ENCODE results near the gene CDKN2B-AS1.
A peak's percentile ranks its signal among the peaks of the same experiment; 100 is the strongest.

The CDKN2B-AS1 gene

DNA sequence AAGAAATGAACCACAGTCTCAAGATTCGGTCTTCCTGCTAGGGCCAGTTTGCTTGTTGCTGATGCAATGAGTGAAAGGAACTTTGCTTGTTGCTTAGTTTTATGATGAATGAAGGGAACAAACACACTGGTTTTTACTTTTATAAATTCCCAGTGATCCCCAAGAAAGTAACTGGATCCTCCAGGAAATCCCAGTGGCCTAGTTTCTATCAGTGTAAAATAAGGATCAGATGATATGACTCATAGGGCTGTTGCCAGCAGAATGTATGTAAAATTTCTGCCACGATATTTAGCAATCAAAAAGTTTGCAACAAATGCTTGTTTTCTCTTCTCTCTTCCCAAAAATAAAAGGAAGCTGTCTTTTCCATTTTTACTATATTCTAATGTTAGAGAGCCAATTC, 174.7 kb downstream of the CDKN2B-AS1 start:
- Histone ChIP-seq H3K4me1 (ENCODE audit: control insufficient read depth, insufficient read depth, low read length) (no peaks in the 10 kb centered on the region; the same call in 1 of the 2 replicates), H3K27ac (ENCODE audit: extremely low read depth, low read depth, low read length) (no peak overlapping the region), H3K9me3 (ENCODE audit: control insufficient read depth, insufficient read depth, low read depth, low read length) (no peaks in the 10 kb centered on the region), H3K4me3 (ENCODE audit: low read depth, low read length) (no peak overlapping the region), H3K36me3 (ENCODE audit: control insufficient read depth in 2 of 2, insufficient read depth in 1 of 2, low read length in 2 of 2) (no peaks in the 10 kb centered on the region)
- ChIA-PET POLR2A (interaction anchor here (1.0 kb wide), 1 partner anchor 10 kb away, joined by 3 read pairs; no protein-coding TSS in a partner anchor), CTCF (no interaction called here)
- TF ChIP-seq ZXDB (tag by site-specific recombination; IDR thresholded peaks at IDR 0.05) (0 out of 2 replicates have a peak, but pooled peaks have one; percentile 10), ZNF202 (tag by site-specific recombination; IDR thresholded peaks at IDR 0.05; ENCODE audit: borderline replicate concordance) (no peak), ZNF544 (tag by site-specific recombination; IDR thresholded peaks at IDR 0.05) (no peak), ZNF2 (tag by site-specific recombination; IDR thresholded peaks at IDR 0.05) (no peak), MZF1 (tag by site-specific recombination; IDR thresholded peaks at IDR 0.05; ENCODE audit: borderline replicate concordance) (0 out of 2 replicates have a peak, but pooled peaks have one; percentile 32), GLI2 (tag by site-specific recombination; IDR thresholded peaks at IDR 0.05; ENCODE audit: borderline replicate concordance, low read depth) (no peak), KLF16 (tag by site-specific recombination; IDR thresholded peaks at IDR 0.05) (no peak), RBAK (tag by site-specific recombination; IDR thresholded peaks at IDR 0.05) (no peak), SCRT2 (tag by site-specific recombination; IDR thresholded peaks at IDR 0.05) (0 out of 2 replicates have a peak, but pooled peaks have one; percentile 22), ZNF549 (tag by site-specific recombination; IDR thresholded peaks at IDR 0.05) (no peak), ZNF391 (tag by site-specific recombination; IDR thresholded peaks at IDR 0.05; ENCODE audit: borderline replicate concordance, low read depth) (no peak)
- TF ChIP-seq, protein P1, sequence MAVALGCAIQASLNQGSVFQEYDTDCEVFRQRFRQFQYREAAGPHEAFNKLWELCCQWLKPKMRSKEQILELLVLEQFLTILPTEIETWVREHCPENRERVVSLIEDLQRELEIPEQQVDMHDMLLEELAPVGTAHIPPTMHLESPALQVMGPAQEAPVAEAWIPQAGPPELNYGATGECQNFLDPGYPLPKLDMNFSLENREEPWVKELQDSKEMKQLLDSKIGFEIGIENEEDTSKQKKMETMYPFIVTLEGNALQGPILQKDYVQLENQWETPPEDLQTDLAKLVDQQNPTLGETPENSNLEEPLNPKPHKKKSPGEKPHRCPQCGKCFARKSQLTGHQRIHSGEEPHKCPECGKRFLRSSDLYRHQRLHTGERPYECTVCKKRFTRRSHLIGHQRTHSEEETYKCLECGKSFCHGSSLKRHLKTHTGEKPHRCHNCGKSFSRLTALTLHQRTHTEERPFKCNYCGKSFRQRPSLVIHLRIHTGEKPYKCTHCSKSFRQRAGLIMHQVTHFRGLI (tag by site-specific recombination; IDR thresholded peaks at IDR 0.05), result no peak
- TF ChIP-seq, protein P2, sequence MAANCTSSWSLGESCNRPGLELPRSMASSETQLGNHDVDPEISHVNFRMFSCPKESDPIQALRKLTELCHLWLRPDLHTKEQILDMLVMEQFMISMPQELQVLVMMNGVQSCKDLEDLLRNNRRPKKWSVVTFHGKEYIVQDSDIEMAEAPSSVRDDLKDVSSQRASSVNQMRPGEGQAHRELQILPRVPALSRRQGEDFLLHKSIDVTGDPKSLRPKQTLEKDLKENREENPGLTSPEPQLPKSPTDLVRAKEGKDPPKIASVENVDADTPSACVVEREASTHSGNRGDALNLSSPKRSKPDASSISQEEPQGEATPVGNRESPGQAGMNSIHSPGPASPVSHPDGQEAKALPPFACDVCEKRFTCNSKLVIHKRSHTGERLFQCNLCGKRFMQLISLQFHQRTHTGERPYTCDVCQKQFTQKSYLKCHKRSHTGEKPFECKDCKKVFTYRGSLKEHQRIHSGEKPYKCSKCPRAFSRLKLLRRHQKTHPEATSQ (tag by site-specific recombination; IDR thresholded peaks at IDR 0.05), result no peak
- TF ChIP-seq, protein P3, sequence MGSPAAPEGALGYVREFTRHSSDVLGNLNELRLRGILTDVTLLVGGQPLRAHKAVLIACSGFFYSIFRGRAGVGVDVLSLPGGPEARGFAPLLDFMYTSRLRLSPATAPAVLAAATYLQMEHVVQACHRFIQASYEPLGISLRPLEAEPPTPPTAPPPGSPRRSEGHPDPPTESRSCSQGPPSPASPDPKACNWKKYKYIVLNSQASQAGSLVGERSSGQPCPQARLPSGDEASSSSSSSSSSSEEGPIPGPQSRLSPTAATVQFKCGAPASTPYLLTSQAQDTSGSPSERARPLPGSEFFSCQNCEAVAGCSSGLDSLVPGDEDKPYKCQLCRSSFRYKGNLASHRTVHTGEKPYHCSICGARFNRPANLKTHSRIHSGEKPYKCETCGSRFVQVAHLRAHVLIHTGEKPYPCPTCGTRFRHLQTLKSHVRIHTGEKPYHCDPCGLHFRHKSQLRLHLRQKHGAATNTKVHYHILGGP (tag by site-specific recombination; IDR thresholded peaks at IDR 0.05), result no peak
- TF ChIP-seq, protein P4, sequence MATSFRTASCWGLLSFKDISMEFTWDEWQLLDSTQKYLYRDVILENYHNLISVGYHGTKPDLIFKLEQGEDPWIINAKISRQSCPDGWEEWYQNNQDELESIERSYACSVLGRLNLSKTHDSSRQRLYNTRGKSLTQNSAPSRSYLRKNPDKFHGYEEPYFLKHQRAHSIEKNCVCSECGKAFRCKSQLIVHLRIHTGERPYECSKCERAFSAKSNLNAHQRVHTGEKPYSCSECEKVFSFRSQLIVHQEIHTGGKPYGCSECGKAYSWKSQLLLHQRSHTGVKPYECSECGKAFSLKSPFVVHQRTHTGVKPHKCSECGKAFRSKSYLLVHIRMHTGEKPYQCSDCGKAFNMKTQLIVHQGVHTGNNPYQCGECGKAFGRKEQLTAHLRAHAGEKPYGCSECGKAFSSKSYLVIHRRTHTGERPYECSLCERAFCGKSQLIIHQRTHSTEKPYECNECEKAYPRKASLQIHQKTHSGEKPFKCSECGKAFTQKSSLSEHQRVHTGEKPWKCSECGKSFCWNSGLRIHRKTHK (tag by site-specific recombination; IDR thresholded peaks at IDR 0.05), result no peak

DNA sequence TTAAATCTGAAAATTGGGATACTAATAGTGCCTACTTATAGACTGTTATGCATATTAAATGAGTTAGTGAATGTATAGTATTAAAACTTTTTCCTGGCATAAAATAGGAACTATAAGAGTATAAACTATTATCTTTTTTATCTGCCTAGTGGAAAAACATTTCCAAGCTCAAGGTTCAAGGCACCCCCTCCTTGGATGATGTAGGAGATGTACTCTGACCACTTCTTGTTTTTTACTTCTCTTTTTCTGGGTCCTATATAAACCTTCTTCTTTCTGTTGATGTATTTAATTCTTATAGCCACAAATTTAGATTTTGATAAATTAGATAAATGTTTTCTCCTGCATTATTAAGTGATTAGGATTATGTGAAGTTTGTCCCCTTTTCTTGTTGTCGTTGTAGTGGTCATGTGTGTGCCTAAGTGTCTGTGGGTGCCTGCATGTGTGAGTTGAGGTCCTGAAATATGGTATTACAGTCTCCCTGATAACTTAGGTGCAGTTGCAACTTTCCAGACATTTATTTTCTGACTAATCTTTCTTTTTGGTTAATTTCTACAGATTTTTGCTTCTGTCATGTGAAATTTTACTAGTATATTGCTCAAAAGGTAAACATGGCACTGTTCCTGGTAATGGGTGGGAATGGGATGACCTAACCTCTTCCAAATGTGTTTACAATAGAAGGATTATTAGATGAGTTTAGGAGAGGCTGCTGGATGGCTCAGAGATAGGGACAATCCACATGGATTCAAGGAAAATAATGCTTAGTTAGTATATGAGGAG, 175.3 kb downstream of the CDKN2B-AS1 start:
- TF ChIP-seq ZNF768 (tag by site-specific recombination; IDR thresholded peaks at IDR 0.05), result no peak
- no peak for TF ChIP-seq REPIN1 (tag by site-specific recombination; IDR thresholded peaks at IDR 0.05; ENCODE audit: low read depth)
- TF ChIP-seq, protein P5, sequence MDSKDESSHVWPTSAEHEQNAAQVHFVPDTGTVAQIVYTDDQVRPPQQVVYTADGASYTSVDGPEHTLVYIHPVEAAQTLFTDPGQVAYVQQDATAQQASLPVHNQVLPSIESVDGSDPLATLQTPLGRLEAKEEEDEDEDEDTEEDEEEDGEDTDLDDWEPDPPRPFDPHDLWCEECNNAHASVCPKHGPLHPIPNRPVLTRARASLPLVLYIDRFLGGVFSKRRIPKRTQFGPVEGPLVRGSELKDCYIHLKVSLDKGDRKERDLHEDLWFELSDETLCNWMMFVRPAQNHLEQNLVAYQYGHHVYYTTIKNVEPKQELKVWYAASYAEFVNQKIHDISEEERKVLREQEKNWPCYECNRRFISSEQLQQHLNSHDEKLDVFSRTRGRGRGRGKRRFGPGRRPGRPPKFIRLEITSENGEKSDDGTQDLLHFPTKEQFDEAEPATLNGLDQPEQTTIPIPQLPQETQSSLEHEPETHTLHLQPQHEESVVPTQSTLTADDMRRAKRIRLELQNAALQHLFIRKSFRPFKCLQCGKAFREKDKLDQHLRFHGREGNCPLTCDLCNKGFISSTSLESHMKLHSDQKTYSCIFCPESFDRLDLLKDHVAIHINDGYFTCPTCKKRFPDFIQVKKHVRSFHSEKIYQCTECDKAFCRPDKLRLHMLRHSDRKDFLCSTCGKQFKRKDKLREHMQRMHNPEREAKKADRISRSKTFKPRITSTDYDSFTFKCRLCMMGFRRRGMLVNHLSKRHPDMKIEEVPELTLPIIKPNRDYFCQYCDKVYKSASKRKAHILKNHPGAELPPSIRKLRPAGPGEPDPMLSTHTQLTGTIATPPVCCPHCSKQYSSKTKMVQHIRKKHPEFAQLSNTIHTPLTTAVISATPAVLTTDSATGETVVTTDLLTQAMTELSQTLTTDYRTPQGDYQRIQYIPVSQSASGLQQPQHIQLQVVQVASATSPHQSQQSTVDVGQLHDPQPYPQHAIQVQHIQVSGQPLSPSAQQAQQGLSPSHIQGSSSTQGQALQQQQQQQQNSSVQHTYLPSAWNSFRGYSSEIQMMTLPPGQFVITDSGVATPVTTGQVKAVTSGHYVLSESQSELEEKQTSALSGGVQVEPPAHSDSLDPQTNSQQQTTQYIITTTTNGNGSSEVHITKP (tag by site-specific recombination; IDR thresholded peaks at IDR 0.05), result peak; percentile 37; the same call in 1 of the 2 replicates
- TF ChIP-seq, protein P6, sequence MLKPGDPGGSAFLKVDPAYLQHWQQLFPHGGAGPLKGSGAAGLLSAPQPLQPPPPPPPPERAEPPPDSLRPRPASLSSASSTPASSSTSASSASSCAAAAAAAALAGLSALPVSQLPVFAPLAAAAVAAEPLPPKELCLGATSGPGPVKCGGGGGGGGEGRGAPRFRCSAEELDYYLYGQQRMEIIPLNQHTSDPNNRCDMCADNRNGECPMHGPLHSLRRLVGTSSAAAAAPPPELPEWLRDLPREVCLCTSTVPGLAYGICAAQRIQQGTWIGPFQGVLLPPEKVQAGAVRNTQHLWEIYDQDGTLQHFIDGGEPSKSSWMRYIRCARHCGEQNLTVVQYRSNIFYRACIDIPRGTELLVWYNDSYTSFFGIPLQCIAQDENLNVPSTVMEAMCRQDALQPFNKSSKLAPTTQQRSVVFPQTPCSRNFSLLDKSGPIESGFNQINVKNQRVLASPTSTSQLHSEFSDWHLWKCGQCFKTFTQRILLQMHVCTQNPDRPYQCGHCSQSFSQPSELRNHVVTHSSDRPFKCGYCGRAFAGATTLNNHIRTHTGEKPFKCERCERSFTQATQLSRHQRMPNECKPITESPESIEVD (tag by site-specific recombination; IDR thresholded peaks at IDR 0.05), result peak; percentile 35; the same call in 1 of the 2 replicates
- no peak for TF ChIP-seq ZNF37A (tag by site-specific recombination; IDR thresholded peaks at IDR 0.05)
- no peak for TF ChIP-seq ZNF366 (tag by site-specific recombination; conservative IDR thresholded peaks at IDR 0.05)
- CTCF ChIA-PET, result no interaction called here
- H3K9me3 ChIP-seq (ENCODE audit: control insufficient read depth, insufficient read depth, low read depth, low read length), result no peaks in the 10 kb centered on the region
- POLR2A ChIA-PET, result interaction anchor here (1.0 kb wide), 1 partner anchor 11 kb away, joined by 3 read pairs; no protein-coding TSS in a partner anchor
- no peak overlapping the region for H3K27ac ChIP-seq (ENCODE audit: extremely low read depth, low read depth, low read length)
- H3K36me3 ChIP-seq (ENCODE audit: control insufficient read depth in 2 of 2, insufficient read depth in 1 of 2, low read length in 2 of 2), result no peaks in the 10 kb centered on the region
- no peaks in the 10 kb centered on the region; the same call in 1 of the 2 replicates for H3K4me1 ChIP-seq (ENCODE audit: control insufficient read depth, insufficient read depth, low read length)
- no peak overlapping the region for H3K4me3 ChIP-seq (ENCODE audit: low read depth, low read length)
